Measurements from ENCODE around the gene USP10. TPM values are rescaled to one million over a fixed set of nuclear protein-coding genes. Genes with fewer than 3 reads are reported as not detected.

Gene USP10, protein sequence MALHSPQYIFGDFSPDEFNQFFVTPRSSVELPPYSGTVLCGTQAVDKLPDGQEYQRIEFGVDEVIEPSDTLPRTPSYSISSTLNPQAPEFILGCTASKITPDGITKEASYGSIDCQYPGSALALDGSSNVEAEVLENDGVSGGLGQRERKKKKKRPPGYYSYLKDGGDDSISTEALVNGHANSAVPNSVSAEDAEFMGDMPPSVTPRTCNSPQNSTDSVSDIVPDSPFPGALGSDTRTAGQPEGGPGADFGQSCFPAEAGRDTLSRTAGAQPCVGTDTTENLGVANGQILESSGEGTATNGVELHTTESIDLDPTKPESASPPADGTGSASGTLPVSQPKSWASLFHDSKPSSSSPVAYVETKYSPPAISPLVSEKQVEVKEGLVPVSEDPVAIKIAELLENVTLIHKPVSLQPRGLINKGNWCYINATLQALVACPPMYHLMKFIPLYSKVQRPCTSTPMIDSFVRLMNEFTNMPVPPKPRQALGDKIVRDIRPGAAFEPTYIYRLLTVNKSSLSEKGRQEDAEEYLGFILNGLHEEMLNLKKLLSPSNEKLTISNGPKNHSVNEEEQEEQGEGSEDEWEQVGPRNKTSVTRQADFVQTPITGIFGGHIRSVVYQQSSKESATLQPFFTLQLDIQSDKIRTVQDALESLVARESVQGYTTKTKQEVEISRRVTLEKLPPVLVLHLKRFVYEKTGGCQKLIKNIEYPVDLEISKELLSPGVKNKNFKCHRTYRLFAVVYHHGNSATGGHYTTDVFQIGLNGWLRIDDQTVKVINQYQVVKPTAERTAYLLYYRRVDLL
- polyA plus RNA-seq, result 10 to 100 TPM; 17.1 to 25.9 TPM

GRCh38 chr16:84699712-84700445, at the start of gene USP10:
TSS of gene USP10 (plus strand) at chr16:84700000. CDS start at chr16:84700091, 91 bp downstream.
- H3K4me1 ChIP-seq (ENCODE audit: control insufficient read depth in 2 of 2, insufficient read depth in 2 of 2, low read length in 1 of 2), result peaks cover 0 to 6% of the 10 kb centered on the region in 2 donors
- H3K36me3 ChIP-seq (ENCODE audit: control insufficient read depth in 2 of 2, insufficient read depth in 2 of 2, low read length in 1 of 2), result no peaks in the 10 kb centered on the region
- 0 to 1% methylated on average over 50 to 97 of the region's 97 CpGs for WGBS, 2 donors
- no peaks in the 10 kb centered on the region for H3K9me3 ChIP-seq (ENCODE audit: control insufficient read depth in 2 of 2, insufficient read depth in 1 of 2, low read depth in 1 of 2, low read length in 1 of 2)
- H3K27ac ChIP-seq (ENCODE audit: low read depth in 2 of 2, low read length in 1 of 2), result peak within 1 kb of the TSS; percentile 82 to 89
- peak within 1 kb of the TSS; percentile 94 to 100 for H3K4me3 ChIP-seq (ENCODE audit: low read depth in 1 of 2, low read length in 2 of 2)
- H3K27me3 ChIP-seq (ENCODE audit: control insufficient read depth in 1 of 2, insufficient read depth in 2 of 2, low read length in 2 of 2), result no peaks in the 10 kb centered on the region

DNA sequence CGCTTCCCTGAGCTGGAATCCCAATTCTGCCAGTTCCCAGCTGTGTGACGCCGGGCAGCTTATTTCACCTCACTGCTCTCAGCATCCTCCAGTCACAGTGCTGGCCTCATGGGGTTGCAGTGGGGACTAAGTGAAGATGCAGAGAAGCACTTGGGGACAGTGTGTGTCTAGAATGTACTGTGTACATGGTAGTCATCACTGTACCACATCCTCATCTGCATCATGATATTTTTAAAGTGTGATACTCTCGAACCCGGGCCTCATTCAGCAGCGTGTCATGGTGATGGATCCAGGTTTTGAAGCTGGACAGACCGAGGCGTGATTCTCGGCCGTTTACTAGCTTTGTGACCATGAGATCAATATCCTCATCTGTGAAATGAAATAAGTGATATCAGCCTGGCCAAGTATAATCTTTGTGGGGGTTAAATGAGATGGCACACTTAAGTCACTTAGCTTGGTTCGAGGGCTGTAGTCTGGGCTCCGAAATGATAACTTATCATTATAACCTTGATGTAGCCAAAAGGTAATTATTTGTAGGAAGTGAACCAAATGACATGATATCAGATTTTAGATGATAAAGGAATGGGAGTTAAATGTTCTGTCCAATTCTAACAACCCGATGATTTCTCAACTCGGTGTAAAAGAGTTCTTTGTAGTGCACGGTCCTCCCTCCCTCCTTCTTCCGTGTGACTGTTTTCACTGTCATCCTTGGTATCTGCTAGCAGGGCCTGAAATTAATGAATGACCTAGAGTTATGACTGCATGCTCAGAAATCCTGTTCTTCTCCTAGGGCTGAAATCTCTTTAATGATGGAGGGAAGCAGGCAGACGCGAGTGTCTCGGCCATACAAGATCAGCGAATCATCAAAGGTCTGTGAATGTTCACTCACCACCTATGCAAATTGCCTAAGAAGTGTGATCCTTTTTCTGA, 49.5 kb upstream of the USP10 start:
- H3K27ac ChIP-seq (ENCODE audit: low read depth in 2 of 2, low read length in 1 of 2), result peak overlapping the region in 1 of 2 donors; percentile 44
- WGBS, 2 donors, result 73 to 86% methylated on average over 20 of the region's 20 CpGs

GRCh38 chr16:84652566-84652965, 47.2 kb upstream of the USP10 start:
- H3K27ac ChIP-seq (ENCODE audit: low read depth in 2 of 2, low read length in 1 of 2), result no peak overlapping the region
- H3K9me3 ChIP-seq (ENCODE audit: control insufficient read depth in 2 of 2, insufficient read depth in 1 of 2, low read depth in 1 of 2, low read length in 1 of 2), result no peaks in the 10 kb centered on the region
- no peak overlapping the region for H3K4me3 ChIP-seq (ENCODE audit: low read depth in 1 of 2, low read length in 2 of 2)
- H3K27me3 ChIP-seq (ENCODE audit: control insufficient read depth in 1 of 2, insufficient read depth in 2 of 2, low read length in 2 of 2), result no peaks in the 10 kb centered on the region
- peaks cover 4 to 28% of the 10 kb centered on the region in 2 donors for H3K36me3 ChIP-seq (ENCODE audit: control insufficient read depth in 2 of 2, insufficient read depth in 2 of 2, low read length in 1 of 2)
- 79 to 83% methylated on average over 7 of the region's 7 CpGs for WGBS, 2 donors
- H3K4me1 ChIP-seq (ENCODE audit: control insufficient read depth in 2 of 2, insufficient read depth in 2 of 2, low read length in 1 of 2), result peaks cover 2 to 3% of the 10 kb centered on the region in 2 donors

More for the DNA sequence above, 49.5 kb upstream of the USP10 start:
- Histone ChIP-seq H3K4me3 (ENCODE audit: low read depth in 1 of 2, low read length in 2 of 2) (no peak overlapping the region), H3K9me3 (ENCODE audit: control insufficient read depth in 2 of 2, insufficient read depth in 1 of 2, low read depth in 1 of 2, low read length in 1 of 2) (no peaks in the 10 kb centered on the region), H3K36me3 (ENCODE audit: control insufficient read depth in 2 of 2, insufficient read depth in 2 of 2, low read length in 1 of 2) (peaks cover 0 to 18% of the 10 kb centered on the region in 2 donors), H3K27me3 (ENCODE audit: control insufficient read depth in 1 of 2, insufficient read depth in 2 of 2, low read length in 2 of 2) (no peaks in the 10 kb centered on the region), H3K4me1 (ENCODE audit: control insufficient read depth in 2 of 2, insufficient read depth in 2 of 2, low read length in 1 of 2) (peaks cover 2 to 3% of the 10 kb centered on the region in 2 donors)

- no peaks in the 10 kb centered on the region for H3K9me3 ChIP-seq (ENCODE audit: control insufficient read depth in 2 of 2, insufficient read depth in 1 of 2, low read depth in 1 of 2, low read length in 1 of 2)
- H3K36me3 ChIP-seq (ENCODE audit: control insufficient read depth in 2 of 2, insufficient read depth in 2 of 2, low read length in 1 of 2), result peaks cover 7 to 40% of the 10 kb centered on the region in 2 donors
- 91 to 93% methylated on average over 3 of the region's 3 CpGs for WGBS, 2 donors
- peaks cover 0 to 2% of the 10 kb centered on the region in 2 donors for H3K4me1 ChIP-seq (ENCODE audit: control insufficient read depth in 2 of 2, insufficient read depth in 2 of 2, low read length in 1 of 2)
- H3K27ac ChIP-seq (ENCODE audit: low read depth in 2 of 2, low read length in 1 of 2), result no peak overlapping the region
- no peak overlapping the region for H3K4me3 ChIP-seq (ENCODE audit: low read depth in 1 of 2, low read length in 2 of 2)
- H3K27me3 ChIP-seq (ENCODE audit: control insufficient read depth in 1 of 2, insufficient read depth in 2 of 2, low read length in 2 of 2), result no peaks in the 10 kb centered on the region
Measured at GRCh38 chr16:84654238-84654637, 45.6 kb upstream of the USP10 start.

GRCh38 chr16:84654998-84655397, 44.8 kb upstream of the USP10 start:
- WGBS, 2 donors, result 65 to 67% methylated on average over 6 of the region's 6 CpGs

GRCh38 chr16:84656649-84657048, 43.2 kb upstream of the USP10 start:
- Histone ChIP-seq H3K27ac (ENCODE audit: low read depth in 2 of 2, low read length in 1 of 2) (no peak overlapping the region), H3K36me3 (ENCODE audit: control insufficient read depth in 2 of 2, insufficient read depth in 2 of 2, low read length in 1 of 2) (peaks cover 16 to 57% of the 10 kb centered on the region in 2 donors), H3K27me3 (ENCODE audit: control insufficient read depth in 1 of 2, insufficient read depth in 2 of 2, low read length in 2 of 2) (no peaks in the 10 kb centered on the region), H3K4me1 (ENCODE audit: control insufficient read depth in 2 of 2, insufficient read depth in 2 of 2, low read length in 1 of 2) (peaks cover 0 to 2% of the 10 kb centered on the region in 2 donors), H3K4me3 (ENCODE audit: low read depth in 1 of 2, low read length in 2 of 2) (no peak overlapping the region), H3K9me3 (ENCODE audit: control insufficient read depth in 2 of 2, insufficient read depth in 1 of 2, low read depth in 1 of 2, low read length in 1 of 2) (no peaks in the 10 kb centered on the region)
- WGBS, 2 donors, result 93 to 95% methylated on average over 22 of the region's 22 CpGs

More at GRCh38 chr16:84654998-84655397, 44.8 kb upstream of the USP10 start:
- Histone ChIP-seq H3K27me3 (ENCODE audit: control insufficient read depth in 1 of 2, insufficient read depth in 2 of 2, low read length in 2 of 2) (no peaks in the 10 kb centered on the region), H3K4me1 (ENCODE audit: control insufficient read depth in 2 of 2, insufficient read depth in 2 of 2, low read length in 1 of 2) (peaks cover 0 to 2% of the 10 kb centered on the region in 2 donors), H3K4me3 (ENCODE audit: low read depth in 1 of 2, low read length in 2 of 2) (no peak overlapping the region), H3K27ac (ENCODE audit: low read depth in 2 of 2, low read length in 1 of 2) (no peak overlapping the region), H3K36me3 (ENCODE audit: control insufficient read depth in 2 of 2, insufficient read depth in 2 of 2, low read length in 1 of 2) (peaks cover 11 to 48% of the 10 kb centered on the region in 2 donors), H3K9me3 (ENCODE audit: control insufficient read depth in 2 of 2, insufficient read depth in 1 of 2, low read depth in 1 of 2, low read length in 1 of 2) (no peaks in the 10 kb centered on the region)

GRCh38 chr16:84657229-84657837, 42.5 kb upstream of the USP10 start:
- 97% methylated on average over 50 of the region's 50 CpGs for WGBS, 2 donors

GRCh38 chr16:84658690-84659089, 41.1 kb upstream of the USP10 start:
- peaks cover 0 to 2% of the 10 kb centered on the region in 2 donors for H3K4me1 ChIP-seq (ENCODE audit: control insufficient read depth in 2 of 2, insufficient read depth in 2 of 2, low read length in 1 of 2)
- H3K4me3 ChIP-seq (ENCODE audit: low read depth in 1 of 2, low read length in 2 of 2), result no peak overlapping the region
- no peaks in the 10 kb centered on the region for H3K9me3 ChIP-seq (ENCODE audit: control insufficient read depth in 2 of 2, insufficient read depth in 1 of 2, low read depth in 1 of 2, low read length in 1 of 2)
- no peaks in the 10 kb centered on the region for H3K27me3 ChIP-seq (ENCODE audit: control insufficient read depth in 1 of 2, insufficient read depth in 2 of 2, low read length in 2 of 2)
- WGBS, 2 donors, result 78 to 79% methylated on average over 11 of the region's 11 CpGs
- no peak overlapping the region for H3K27ac ChIP-seq (ENCODE audit: low read depth in 2 of 2, low read length in 1 of 2)
- H3K36me3 ChIP-seq (ENCODE audit: control insufficient read depth in 2 of 2, insufficient read depth in 2 of 2, low read length in 1 of 2), result peaks cover 16 to 64% of the 10 kb centered on the region in 2 donors

More at GRCh38 chr16:84657229-84657837, 42.5 kb upstream of the USP10 start:
- no peaks in the 10 kb centered on the region for H3K27me3 ChIP-seq (ENCODE audit: control insufficient read depth in 1 of 2, insufficient read depth in 2 of 2, low read length in 2 of 2)
- H3K36me3 ChIP-seq (ENCODE audit: control insufficient read depth in 2 of 2, insufficient read depth in 2 of 2, low read length in 1 of 2), result peaks cover 16 to 62% of the 10 kb centered on the region in 2 donors
- H3K4me1 ChIP-seq (ENCODE audit: control insufficient read depth in 2 of 2, insufficient read depth in 2 of 2, low read length in 1 of 2), result peaks cover 0 to 2% of the 10 kb centered on the region in 2 donors
- no peaks in the 10 kb centered on the region for H3K9me3 ChIP-seq (ENCODE audit: control insufficient read depth in 2 of 2, insufficient read depth in 1 of 2, low read depth in 1 of 2, low read length in 1 of 2)
- no peak overlapping the region for H3K27ac ChIP-seq (ENCODE audit: low read depth in 2 of 2, low read length in 1 of 2)
- no peak overlapping the region for H3K4me3 ChIP-seq (ENCODE audit: low read depth in 1 of 2, low read length in 2 of 2)

Data from esophagus (tissue), 2 donors.